HG03439 (cell line): ENCODE results near the gene DHRS9.
"Not testable (repeated sequence)": the region's sequence is repeated elsewhere in the genome, so short reads cannot be mapped to it uniquely, and the experiment has no call there.

ENCODE experiments used
- ATAC-seq: cut with Tn5 transposase; IDR thresholded peaks from one replicate; pipeline ENCODE4 v1.9.1; 2021; ENCODE audit warnings: mild to moderate bottlenecking, moderate library complexity; ENCODE audit not compliant: unreplicated experiment

DHRS9 gene

DNA sequence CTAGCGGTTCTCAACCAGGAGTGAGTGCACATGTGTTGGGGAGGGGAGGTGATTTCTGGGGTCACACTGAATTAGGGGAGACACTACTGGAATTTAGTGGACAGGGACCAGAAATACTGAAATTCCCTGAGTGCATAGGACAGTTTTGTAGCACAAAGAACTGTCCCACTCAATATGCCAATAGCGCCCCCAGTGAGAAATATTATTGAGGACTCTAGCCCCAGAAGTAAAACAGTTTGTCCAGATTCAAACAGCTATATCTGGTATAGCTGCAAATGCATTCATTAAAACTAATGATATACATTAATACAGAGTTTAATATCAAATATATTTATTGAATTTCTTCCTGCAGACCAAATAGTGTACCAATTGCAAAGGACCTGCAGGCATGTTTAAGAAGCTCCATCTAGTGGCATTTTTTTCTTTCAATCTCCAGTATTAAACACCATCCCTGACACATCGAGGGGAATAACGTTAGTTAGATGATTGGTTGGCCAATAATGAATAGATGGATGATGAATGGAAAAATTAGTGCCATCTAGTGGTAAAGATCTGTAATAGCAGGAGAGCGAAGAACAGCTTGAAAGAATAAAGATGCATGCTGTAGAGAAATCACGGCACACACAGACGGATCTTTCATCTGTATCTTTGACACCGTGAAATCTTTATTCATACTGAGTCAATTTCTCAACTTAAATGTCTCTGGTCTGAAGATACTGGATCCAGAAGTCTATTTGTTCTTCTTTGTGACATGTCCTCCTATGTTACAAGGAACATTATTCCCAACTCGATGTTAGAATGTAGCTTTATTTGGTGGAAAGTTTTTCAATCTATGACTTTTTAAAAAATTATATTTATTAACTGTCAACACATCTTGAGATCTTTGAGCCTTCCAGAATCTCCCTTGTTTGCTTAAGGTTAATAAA, 62.5 kb downstream of the DHRS9 start:
- ATAC-seq: peak; percentile 77

DNA sequence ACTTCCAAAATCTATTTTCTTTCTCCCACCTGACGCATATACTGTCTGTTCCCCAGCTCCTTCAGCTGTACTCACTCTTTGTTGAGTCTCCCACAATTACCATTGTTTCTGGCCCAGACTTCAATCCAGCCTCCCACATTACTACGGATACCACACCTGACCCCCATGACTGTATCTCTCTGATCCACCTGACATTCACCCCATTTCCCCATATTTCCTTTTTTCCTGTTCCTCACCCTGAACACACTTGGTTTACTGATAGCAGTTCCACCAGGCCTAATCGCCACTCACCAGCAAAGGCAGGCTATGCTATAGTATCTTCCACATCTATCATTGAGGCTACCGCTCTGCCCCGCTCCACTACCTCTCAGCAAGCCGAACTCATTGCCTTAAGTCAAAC, 64.9 kb downstream of the DHRS9 start:
- not testable (repeated sequence) for ATAC-seq

DNA sequence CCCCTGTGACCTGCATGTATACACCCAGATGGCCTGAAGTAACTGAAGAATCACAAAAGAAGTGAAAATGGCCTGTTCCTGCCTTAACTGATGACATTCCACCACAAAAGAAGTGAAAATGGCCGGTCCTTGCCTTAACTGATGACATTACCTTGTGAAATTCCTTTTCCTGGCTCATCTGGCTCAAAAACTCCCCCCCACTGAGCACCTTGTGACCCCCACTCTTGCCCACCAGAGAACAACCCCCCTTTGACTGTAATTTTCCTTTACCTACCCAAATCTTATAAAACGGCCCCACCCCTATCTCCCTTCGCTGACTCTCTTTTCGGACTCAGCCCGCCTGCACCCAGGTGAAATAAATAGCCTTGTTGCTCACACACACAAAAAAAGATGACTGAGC, 67.1 kb downstream of the DHRS9 start:
- not testable (repeated sequence) for ATAC-seq

DNA sequence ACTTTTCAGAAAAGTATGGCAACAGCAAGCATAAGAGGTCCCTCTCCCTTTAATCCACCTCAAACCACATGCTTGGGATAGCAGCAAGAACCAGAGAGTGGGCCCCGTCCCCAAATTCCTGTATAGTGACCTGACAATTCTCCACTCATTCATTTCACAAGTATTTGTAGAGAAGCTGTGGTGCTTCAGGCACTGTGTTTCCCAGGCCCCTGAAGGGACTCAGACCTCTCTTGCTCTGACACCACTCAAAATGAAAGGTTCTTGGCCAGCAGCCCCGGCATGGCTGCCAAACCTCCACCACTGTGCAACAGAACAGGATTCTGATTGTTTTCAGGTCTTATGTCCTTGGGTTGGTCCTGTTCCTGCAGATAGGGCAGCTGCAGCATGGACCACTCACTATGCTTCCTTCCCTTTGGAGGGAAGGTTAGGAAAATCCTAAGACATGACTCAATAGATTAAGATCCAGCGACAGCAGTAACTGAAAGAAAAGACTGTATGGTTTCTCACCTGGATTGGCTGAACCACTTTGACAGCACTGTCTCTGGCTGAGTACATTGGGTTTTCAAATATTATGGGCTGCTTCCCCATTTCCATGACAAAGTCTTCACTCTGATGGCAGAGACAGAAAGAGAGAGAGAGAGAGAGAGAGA, 67.6 kb downstream of the DHRS9 start:
- no peak for ATAC-seq

DNA sequence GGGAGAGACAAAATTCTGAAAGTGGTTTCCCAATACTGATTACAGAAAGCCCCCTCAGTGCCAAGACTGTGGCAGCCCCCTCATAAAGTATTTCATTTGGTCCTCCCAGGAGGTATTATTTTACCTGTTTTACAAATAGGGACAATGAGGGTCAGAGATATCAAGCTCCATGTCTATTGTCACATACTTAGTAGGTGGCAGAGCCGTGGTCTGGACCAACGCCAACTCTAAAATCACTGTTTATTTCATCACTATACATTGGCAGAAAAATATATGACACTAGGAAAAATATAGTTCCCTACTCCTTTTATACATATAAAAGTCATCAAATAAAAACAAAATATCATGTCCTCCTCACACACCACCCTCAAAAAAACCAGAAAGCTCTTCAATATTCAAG, 68.6 kb downstream of the DHRS9 start:
- no peak for ATAC-seq

DNA sequence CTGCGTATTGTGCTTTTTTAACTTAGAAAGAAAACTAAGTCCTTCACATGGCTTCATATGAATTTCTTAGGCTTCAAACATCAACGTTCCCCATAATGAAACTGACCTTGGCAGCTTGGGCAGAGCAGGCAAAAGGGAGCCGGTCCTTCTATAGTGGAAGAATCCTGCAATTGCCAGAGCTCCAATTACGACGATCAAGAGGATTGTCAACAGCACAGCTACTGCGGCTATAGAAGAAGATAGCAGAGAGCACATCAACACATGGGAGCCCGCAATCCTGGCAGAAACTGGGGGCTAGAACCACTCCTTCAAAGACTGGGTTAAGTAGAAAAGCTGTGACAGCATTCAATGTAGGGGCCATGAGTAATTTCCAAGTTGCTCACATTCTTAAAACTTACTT, 69.8 kb downstream of the DHRS9 start:
- ATAC-seq: no peak

DNA sequence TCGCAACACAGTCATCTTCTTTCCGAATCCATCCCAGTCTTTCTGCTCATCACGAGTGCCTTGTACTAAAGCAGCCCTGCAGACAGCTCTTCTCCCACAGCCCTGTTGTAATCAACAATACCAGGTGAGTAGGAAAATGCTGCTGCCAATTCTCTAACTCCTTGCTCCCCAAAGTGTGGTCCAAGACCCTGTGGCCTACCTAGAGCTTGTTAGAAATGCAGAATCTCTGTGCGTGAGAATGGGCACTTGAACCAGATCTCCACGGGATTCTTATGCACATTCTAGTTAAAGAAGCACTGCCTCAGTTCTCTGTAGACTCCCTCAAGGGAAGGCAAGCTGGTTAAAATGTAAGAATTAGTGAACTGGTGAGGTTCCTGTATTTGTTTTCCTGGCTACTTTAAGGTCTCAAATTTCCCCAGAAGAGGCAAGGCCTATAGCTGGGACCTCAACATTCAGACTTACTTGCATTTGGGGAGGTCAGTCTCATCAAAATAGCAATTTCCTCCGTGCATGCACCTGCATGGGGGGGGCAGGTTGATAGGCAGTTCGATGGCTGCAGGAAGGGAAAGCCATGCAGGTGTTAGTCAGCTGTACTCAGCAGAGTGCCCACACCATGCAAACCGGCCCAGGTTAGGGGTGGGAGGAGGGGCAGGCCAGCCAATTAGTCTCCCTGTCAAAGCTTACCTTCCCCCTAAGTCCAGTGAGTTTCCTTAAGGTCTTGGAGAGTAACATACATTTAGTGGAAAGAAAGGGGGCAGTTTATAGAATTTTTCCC, 70.8 kb downstream of the DHRS9 start:
- ATAC-seq: no peak

DNA sequence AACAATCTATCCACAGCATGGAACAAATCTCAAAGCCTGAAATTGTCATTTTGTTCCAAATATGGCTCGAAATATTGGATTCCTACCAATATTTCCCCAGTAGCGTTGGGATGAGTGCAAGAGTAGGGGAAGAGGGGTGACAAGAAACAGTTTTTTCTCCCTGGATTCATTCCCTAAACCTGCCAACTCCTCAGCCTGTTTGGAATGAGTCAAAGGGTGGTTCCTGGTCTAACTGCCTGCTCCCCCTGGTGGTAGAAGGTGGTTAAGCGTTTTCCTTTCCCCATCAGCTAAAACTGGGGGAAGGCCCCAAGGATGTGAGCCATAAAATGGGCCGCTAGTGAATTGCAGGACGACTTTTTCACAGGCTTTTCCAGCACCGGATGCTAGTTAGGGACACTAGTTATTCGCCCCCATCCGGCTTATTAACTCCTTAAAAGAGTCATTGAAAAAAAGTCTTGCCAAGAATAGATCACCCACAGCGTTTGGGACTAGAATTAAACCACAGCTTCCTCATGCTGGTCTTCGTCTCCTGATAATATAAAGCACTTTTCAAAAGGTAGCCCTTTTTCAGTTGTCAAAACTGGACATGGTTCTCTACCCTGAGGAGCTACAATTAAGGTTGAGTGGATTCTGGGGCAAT, 72.5 kb downstream of the DHRS9 start:
- no peak for ATAC-seq

DNA sequence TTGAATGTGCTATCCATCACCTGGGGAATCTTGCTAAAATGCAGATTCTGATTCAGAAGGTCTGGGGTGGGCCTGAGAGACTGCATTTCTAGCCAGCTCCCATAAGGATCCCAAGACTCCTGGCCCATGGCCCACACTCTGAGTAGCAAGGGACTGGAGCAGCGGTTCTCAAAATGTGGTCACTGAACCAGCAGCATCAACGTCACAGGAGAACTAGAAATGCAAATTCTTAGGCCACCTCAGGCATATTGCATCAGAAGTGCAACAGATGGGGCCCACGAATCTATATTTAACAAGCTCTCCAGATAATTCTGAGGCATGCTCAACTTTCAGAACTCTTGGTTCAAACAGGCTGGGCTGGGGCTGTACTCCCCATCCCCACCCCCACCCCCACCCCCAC, 74.6 kb downstream of the DHRS9 start:
- ATAC-seq: no peak
